GM13977 (cell line): ENCODE measurements around the gene SIVA1.

Source experiments
- DNase-seq: peaks from one replicate; pipeline ENCODE4 v3.0.0; 2012; ENCODE audit warnings: low spot score
- CTCF ChIP-seq: IDR thresholded peaks from 2 replicates; pipeline ENCODE4 v1.5.1; 2012; ENCODE audit warnings: mild to moderate bottlenecking, control low read depth; ENCODE audit not compliant: insufficient read depth; ENCODE audit errors: extremely low read depth, missing control alignments
- in situ Hi-C: fragments of 300-500 bp; cut with MboI; formaldehyde crosslinking; loops from one replicate; pipeline ENCODE4 v1.12.0; 2022; ENCODE audit warnings: low sequenced_read_pairs, low pct_unique_long_range_greater_than_20kb, mixed read lengths, inconsistent platforms; ENCODE audit not compliant: unreplicated experiment

SIVA1 gene

GRCh38 chr14:104734991-104735779 is 17.8 kb upstream of the SIVA1 start:
- in situ Hi-C loops = no loop called here
- DNase-seq = no peak
- TF ChIP-seq CTCF = no peak

- in situ Hi-C loops = no loop called here
- no peak for TF ChIP-seq CTCF
- no peak for DNase-seq
Observed at GRCh38 chr14:104735830-104736642, 16.9 kb upstream of the SIVA1 start.

- in situ Hi-C loops = no loop called here
- TF ChIP-seq CTCF = no peak
- DNase-seq = no peak
Observed at GRCh38 chr14:104738375-104739019, 14.4 kb upstream of the SIVA1 start.

- no peak for TF ChIP-seq CTCF
- in situ Hi-C loops = no loop called here
- no peak for DNase-seq
Observed at GRCh38 chr14:104739026-104739425, 13.9 kb upstream of the SIVA1 start.

- no peak for DNase-seq
- no peak for TF ChIP-seq CTCF
- in situ Hi-C loops = no loop called here
Observed at GRCh38 chr14:104739546-104740516, 13.1 kb upstream of the SIVA1 start.
